NCI-H69 (cell line): ENCODE data around the gene CYB5B.

Experiments used
- DNase-seq: peaks from one replicate; lab custom pipeline; 2025; lab: John Stamatoyannopoulos, UW

Gene CYB5B

GRCh38 chr16:69444873-69445517 is 20.6 kb downstream of the CYB5B start:
- no peak for DNase-seq

GRCh38 chr16:69448470-69449193 is 24.2 kb downstream of the CYB5B start:
- DNase-seq, result peak; percentile 93

- no peak for DNase-seq
Measured at GRCh38 chr16:69451166-69451565, 26.7 kb downstream of the CYB5B start.

GRCh38 chr16:69453936-69454335 is 29.5 kb downstream of the CYB5B start:
- DNase-seq, result no peak

DNA sequence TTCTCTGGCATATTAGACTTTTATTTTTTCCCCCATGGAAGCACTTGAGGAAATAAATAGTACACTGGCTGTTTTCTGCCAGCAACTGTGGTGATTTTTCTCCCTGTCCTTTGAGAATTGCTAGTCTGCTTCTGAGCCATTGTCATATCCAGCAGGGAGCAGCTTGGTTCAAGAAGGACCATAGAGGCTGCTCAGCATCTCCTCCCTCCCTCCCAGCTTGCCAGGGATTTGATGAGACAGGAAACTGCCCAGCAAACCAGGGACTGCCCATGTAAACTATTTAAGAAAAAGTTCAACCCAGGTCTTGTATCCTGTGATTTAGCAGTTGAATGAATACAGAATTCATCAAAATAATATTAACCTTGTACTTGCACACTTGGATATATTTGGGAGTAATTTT is 39.5 kb downstream of the CYB5B start:
- DNase-seq, result no peak

DNA sequence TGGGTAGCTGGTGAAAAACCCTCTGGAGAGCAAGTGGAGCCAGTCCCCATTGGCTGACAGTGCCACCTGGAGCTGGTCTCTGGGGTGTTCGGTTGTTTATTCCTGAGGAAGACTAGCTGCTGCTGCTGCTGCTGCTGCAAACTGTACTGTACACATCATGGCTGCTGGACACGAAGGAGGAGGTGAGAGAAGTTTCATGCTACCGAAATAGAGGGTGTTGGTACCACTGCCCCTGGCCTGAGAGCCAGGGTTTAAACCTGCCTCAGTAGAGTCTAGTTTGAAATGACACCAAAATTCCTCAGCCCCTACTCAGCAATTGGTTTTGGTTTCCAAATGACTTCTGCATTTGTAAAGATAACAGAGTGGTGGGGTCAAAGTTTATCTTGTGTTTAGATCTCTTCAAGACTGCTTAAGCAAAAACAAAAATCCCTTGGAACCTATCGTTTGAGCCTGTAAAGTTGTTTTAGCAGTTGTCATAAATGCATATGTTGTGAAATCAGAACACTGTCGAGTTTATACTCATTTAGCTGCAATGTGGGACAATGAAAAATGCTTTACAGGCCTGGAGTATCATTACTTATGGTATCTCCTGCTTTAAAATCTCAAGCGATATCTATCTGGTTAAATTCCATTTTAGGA is 40.8 kb downstream of the CYB5B start:
- no peak for DNase-seq

DNA sequence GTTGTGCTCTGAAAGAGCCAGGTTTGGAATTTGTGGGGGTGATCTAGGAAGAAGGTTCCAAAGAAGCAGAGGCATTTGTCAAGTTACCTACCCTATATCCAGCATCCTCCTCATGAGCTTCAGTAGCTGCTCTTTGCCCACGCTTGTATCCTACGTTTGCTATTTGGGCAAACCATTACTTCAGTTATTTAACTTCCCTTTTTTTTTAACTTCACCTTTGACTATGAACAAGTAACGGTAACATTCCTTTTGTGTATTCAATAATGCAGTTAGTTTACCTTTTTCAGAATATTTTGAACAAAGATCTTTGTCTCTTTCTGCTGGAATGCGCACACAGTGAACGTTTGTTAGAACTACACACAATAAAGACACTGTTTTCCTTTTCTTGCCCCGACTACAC is 41.5 kb downstream of the CYB5B start:
- DNase-seq, result no peak

GRCh38 chr16:69466547-69466946 is 42.1 kb downstream of the CYB5B start:
- DNase-seq, result no peak

GRCh38 chr16:69467080-69467479 is 42.7 kb downstream of the CYB5B start:
- DNase-seq, result no peak

DNA sequence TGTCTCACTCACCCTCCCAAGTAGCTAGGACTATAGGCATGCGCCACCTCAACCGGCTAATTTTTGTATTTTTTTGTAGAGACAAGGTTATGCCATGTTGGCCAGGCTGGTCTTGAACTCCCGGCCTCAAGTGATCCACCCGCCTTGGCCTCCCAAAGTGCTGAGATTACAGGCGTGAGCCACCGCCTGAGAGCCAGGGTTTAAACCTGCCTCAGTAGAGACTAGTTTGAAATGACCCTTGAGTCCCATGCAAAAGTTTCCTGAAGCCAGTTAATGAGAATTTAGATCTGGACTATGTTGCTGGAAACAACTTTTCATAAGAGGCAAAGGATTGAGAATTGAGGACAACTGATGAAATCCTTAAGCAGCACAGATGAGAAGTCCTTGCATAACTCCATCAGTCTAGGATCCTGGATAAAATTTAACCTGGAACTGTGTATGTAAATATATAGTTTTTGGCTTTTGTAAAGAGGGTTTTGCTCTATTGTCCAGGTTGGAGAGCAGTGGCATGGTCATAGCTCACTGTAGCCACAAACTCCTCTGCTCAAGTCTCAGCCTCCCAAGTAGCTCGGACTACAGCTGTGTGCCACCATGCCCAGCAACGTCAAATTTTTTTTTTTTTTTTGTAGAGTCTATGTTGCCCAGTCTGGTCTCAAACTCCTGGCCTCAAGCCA is 43.2 kb downstream of the CYB5B start:
- no peak for DNase-seq

GRCh38 chr16:69469807-69470561 is 45.6 kb downstream of the CYB5B start:
- DNase-seq, result peak; percentile 9

DNA sequence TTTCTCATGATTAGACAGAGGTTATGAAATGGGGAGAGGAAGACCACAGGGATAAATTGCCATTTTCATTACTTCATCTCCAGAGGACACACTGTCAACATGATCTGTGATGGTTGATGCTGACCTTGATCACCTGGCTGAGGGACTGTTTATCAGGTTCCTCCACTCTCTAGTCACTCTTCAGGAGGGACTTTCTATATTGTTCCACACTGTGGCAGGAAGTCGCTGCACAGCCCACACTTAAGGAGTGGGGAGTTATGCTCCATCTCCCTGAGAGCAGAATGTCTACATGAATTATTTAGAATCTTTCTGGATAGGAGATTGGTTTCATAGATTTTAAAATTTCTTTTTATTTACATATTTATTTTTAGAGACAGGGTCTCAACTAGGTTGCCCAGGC is 46.7 kb downstream of the CYB5B start:
- no peak for DNase-seq

DNA sequence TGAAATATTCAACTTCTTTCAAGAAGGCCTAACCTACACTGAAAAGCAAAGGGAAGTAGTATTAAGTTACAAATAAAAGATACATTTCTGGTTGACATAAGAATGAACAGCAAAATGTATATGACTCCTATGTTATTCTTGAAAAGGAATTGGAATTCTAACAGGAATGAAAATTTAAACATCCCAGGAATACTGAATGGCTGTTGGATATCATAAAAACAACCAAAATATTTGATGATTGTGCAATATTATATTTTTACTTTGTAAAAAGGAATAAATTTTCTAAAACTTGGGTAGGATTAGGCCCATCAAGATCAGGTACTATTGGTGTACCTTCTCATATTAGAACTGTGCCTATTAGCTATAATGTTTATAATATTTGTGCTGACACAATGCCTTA is 50.0 kb downstream of the CYB5B start:
- DNase-seq, result no peak

GRCh38 chr16:69476920-69477443 is 52.6 kb downstream of the CYB5B start:
- DNase-seq, result peak; percentile 86

DNA sequence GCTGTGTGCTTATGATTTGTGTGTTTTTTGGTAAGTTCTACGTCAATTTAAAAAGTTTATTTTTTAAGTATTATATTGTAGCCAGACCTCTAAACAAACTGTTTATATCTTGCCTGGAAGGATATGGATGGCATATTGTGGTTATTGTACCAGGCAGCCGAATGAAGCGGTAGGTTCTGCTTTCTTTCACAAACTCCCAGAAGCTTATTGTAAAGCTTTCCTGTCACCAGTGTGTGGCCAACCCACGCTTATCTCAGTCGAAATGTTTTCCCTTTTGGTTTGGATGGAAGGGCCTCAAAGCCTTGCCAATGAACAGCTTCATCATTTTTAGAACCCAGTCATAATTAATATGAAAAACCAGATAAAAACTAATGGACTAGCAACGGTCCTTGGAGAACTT is 53.1 kb downstream of the CYB5B start:
- no peak for DNase-seq

GRCh38 chr16:69478685-69479084 is 54.3 kb downstream of the CYB5B start:
- DNase-seq, result no peak

- no peak for DNase-seq
Measured at GRCh38 chr16:69479775-69480174, 55.4 kb downstream of the CYB5B start.

GRCh38 chr16:69481901-69482341 is 57.5 kb downstream of the CYB5B start:
- DNase-seq, result peak; percentile 42

- DNase-seq, result peak; percentile 93
Measured at GRCh38 chr16:69482410-69482991, 58.1 kb downstream of the CYB5B start.

DNA sequence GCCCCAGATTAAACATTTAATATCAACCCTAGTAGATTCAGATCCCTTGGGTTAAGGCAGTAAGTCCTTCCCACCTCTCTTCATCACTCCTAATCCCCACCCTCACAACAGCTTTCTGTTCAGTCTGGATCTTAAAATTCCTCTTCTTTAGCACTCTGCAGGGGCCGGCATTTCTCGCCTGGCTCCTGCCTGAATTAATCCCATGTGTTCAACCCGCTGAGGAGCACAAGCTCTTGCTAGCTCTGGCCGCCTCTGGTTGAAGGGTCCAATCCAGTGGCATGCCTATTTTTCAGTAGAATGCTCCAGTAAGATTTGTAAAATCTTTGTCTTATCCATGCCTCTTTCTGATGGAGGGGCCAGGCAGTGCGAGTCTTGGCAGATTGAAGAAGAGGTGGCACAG is 59.2 kb downstream of the CYB5B start:
- no peak for DNase-seq

DNA sequence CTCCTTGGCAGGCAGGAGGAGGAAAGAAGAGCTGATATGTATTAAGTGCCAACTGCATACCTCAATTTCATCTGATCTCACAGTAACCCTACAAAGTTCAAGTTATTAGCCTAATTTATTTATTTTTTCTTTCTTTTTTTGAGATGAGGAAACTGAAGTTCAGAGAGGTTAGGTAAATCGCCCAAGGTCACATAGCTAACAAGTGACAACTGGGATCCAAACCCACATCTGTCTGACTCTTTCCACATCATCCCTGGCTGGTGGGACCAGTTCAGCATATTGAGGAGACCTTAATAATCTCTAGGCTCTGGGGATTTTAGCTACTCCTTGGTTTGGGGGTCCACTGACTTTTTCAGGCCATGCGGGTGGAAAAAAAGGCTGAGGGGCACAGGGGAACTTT is 60.9 kb downstream of the CYB5B start:
- DNase-seq, result no peak
